ENCODE data around the gene HORMAD2.
"Not testable (repeated sequence)": the region's sequence is repeated elsewhere in the genome, so short reads cannot be mapped to it uniquely, and the experiment has no call there.

The HORMAD2 gene

DNA sequence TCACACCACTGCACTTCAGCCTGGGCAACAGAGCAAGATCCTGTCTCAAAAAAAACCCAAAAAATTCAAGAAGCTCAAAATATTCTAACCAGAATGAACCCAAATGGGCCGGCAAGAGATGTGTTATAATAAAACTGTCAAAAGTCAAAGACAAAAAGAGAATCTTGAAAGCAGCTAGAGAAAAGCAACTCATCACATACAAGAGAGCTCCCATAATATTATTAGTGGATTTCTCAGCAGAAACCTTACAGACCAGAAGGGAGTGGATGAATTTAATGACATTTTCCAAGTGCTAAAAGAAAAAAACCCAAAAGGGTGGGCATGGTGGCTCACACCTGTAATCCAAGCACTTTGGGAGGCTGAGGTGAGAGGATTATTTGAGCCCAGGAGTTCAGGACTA is 22.9 kb upstream of the HORMAD2 start:
- DNase-seq (ENCODE audit: low read depth) = no peak

GRCh38 chr22:30059346-30060020 is 20.8 kb upstream of the HORMAD2 start:
- not testable (repeated sequence) for DNase-seq (ENCODE audit: low read depth)

- DNase-seq (ENCODE audit: low read depth) = not testable (repeated sequence)
Observed at GRCh38 chr22:30061094-30061493, 19.2 kb upstream of the HORMAD2 start.

DNA sequence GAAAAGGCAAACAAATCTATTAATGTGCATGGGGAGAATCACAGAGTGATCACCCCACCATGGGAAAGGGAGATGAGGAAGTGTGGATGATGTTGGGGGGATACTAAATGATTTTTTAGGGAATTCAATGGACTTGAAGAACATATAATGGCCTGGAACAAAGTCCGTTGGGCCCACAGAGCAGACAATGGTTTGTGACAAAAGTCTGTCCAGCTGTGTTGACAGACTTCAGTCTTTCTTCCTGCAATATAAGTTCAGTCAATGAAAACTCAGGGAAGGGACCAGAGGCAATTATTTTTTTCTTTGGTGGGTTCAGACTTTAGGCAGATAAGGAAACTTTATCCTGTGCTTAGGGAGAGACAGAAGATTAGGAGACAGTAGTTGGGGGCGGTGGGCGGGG is 18.0 kb upstream of the HORMAD2 start:
- no peak for DNase-seq (ENCODE audit: low read depth)

DNA sequence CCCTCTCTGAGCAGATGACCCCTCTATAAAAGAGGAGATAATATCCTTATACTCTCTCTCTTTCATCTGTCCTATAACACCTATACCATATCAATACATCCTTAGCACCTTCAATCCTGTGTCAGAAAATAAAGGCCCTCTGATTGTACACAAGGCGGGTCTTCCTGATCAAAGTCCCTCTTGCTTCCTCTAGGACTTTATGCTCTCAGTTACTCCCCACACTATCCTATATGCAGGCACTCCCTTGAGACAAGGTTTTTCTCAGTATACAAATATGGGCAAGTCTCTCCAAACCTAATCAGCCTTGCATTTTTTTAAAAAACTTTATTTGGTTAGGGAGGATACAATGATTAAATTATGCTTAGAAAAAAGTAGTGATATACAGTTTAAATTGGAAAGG is 17.3 kb upstream of the HORMAD2 start:
- no peak for DNase-seq (ENCODE audit: low read depth)

GRCh38 chr22:30064172-30064571 is 16.1 kb upstream of the HORMAD2 start:
- DNase-seq (ENCODE audit: low read depth) = no peak

DNA sequence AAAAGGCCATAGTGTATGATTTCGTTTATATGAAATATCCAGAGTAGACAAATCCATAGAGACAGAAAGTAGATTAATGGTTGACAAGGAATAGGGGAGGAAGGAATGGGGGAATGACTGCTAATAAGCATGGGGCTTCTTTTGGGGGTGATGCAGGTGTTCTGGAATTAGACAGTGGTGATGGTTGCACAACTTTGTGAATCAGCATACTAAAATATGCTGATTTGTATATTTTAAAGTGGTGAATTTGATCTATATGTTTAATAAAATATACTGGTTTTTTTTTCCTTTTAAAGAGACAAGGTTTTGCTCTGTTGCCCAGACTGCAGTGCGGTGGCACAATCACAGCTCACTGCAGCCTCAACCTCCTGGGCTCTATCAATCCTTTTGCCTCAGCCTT is 6.5 kb upstream of the HORMAD2 start:
- no peak for DNase-seq (ENCODE audit: low read depth)

DNA sequence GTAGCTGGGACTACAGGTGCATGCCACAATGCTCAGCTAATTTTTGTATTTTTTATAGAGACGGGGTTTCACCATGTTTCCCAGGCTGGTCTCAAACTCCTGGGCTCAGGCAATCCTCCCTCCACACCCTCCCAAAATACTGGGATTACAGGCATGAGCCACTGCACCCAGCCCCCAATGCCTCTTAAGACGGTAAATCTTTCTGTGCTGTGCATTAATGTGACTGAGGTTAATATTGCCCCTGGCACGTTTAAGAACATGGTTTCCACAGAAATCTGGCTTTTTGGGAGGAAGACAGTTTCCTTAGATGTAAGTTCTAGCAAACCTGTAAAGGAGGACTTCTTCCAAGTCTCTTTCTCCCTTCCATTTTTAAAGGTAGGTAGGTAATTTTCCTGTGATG is 6.1 kb upstream of the HORMAD2 start:
- no peak for DNase-seq (ENCODE audit: low read depth)

GRCh38 chr22:30074994-30075393 is 5.3 kb upstream of the HORMAD2 start:
- no peak for DNase-seq (ENCODE audit: low read depth)

GRCh38 chr22:30077279-30077880 is 2.9 kb upstream of the HORMAD2 start:
- DNase-seq (ENCODE audit: low read depth) = no peak

DNA sequence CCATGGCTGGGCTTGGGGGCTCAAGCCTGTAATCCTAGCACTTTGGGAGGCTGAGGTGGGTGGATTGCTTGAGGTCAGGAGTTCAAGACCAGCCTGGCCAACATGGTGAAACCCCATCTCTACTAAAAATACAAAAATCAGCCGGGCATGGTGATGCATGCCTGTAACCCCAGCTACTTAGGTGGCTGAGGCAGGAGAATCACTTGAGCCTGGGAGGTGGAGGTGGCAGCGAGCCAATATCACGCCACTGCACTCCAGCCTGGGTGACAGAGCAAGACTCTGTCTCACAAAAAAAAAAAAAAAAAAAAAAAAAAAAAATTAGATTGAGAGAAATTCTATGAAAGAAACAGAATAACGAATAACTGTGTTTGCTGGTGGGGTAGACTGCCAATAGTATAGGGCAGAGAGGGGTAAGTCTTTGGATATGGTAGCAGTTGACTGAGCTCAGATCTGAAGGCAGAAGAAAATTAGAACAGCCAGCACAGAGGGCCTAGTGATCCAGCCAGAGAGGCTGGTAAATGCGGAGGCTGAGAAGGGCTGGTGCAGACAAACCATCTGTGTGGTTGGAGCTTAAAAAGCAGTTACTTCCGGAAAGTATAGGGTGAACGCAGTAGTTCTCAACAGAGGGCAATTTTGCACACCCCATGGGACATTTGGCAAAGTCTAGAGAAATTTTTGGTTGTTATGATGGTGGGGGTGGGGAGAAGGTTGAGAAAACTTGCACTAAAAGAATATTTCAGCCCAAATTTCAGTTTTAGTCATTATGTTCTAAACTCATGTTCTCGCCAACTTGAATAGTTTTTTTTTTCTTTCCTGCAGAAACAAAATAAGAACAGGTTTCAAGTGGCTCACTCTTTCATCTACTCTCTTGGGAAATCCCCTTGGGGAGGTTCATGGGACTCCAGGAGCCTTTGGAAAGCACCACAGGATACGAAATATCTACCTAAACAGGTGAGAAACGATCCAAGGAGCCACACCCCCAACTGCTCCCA is 1.6 kb upstream of the HORMAD2 start:
- DNase-seq (ENCODE audit: low read depth) = no peak

GRCh38 chr22:30080805-30081204 is 541 bp downstream of the HORMAD2 start:
- no peak for DNase-seq (ENCODE audit: low read depth)

GRCh38 chr22:30086496-30086895 is 6.2 kb downstream of the HORMAD2 start:
- DNase-seq (ENCODE audit: low read depth) = no peak

GRCh38 chr22:30087037-30087436 is 6.8 kb downstream of the HORMAD2 start:
- DNase-seq (ENCODE audit: low read depth) = not testable (repeated sequence)

DNA sequence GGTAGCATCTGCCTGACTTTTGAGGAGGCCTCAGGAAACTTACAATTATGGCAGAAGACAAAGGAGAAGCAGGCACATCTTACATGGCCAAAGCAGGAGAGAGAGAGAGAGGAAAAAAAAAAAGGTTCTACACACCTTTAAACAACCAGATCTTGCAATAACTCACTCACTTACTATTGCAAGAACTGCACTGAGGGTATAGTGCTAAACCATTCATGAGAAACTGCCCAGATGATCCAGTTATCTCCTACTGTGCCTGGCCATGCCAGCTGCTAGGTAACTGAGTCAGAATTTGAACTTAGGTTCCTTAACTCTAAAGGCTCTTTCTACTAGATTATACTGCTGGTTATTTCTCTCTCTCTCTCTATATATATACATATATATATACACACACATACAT is 7.3 kb downstream of the HORMAD2 start:
- DNase-seq (ENCODE audit: low read depth) = no peak

DNA sequence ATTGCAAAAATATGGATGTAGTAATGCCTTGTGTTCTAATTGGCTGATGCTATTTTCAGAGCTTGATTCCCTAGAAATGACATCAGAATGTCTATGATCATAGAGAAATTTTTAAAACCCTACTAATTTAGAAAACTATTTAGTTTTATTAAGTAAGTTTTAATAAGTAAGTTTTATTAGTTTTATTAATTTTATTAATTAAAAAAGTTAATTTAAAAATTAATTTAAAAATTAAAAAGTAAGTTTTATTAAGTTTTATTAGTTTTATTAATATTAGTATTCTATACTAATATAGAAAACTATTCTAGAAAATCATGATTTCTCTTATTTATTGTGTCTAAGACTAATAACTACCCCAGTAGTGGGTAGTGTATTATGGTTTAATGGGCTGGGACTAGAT is 8.2 kb downstream of the HORMAD2 start:
- DNase-seq (ENCODE audit: low read depth) = no peak

- no peak for DNase-seq (ENCODE audit: low read depth)
Observed at GRCh38 chr22:30089655-30089974, 9.4 kb downstream of the HORMAD2 start.

DNA sequence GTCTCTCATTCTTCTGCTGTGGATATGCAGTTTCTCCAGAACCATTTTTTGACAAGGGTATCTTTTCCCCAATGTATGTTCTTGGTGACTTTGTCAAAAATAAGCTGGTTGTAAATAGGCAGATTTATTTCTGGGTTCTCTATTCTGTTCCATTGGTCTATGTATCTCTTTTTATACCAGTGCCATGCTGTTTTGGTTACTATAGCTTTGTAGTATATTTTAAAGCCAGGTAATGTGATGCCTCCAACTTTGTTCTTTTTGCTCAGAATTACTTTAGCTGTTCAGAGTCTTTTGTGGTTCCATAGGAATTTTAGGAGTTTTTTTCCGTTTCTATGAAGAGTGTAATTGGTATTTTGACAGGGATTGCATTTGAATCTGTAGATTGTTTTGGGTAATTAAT is 12.4 kb downstream of the HORMAD2 start:
- DNase-seq (ENCODE audit: low read depth) = no peak

DNA sequence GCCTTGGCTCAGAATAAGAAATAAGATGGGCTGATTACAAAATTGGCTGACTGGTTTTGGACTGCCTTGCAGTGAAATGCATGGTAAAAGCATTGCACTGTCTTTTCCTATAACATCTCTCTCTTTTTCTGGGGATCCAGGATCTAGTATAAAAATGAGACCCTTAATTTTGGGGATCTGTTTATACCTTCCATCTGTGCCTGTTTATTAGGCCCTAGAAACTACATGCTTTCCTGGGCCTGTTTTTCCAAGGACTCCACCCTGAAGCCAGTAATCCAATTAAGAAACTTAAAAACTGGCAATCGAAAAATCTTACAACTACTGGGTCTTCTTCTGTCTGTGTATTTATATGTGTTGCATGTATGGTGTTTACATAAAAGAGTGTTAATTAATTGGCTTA is 14.5 kb downstream of the HORMAD2 start:
- DNase-seq (ENCODE audit: low read depth) = no peak

GRCh38 chr22:30097861-30098260 is 17.6 kb downstream of the HORMAD2 start:
- DNase-seq (ENCODE audit: low read depth) = no peak

DNA sequence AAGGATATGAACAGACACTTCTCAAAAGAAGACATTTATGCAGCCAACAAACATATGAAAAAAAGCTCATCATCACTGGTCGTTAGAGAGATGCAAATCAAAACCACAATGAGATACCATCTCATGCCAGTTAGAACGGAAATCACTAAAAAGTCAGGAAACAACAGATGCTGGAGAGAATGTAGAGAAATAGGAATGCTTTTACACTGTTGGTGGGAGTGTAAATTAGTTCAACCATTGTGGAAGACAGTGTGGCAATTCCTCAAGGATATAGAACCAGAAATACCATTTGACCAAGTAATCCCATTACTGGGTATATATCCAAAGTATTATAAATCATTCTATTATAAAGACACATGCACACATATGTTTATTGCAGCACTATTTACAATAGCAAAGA is 20.5 kb downstream of the HORMAD2 start:
- DNase-seq (ENCODE audit: low read depth) = not testable (repeated sequence)

GRCh38 chr22:30104501-30105156 is 24.4 kb downstream of the HORMAD2 start:
- no peak for DNase-seq (ENCODE audit: low read depth)

- no peak for DNase-seq (ENCODE audit: low read depth)
Observed at GRCh38 chr22:30105483-30105882, 25.2 kb downstream of the HORMAD2 start.
